Measurements from ENCODE around the gene LIAS.
"Not testable (repeated sequence)": the region's sequence is repeated elsewhere in the genome, so short reads cannot be mapped to it uniquely, and the experiment has no call there.

The LIAS gene

GRCh38 chr4:39453738-39454137, 5.1 kb upstream of the LIAS start:
- DNase-seq = no peak

- no peak for DNase-seq
These were observed 3.4 kb upstream of the LIAS start for GRCh38 chr4:39455486-39455885.

- DNase-seq = no peak
These were observed 1.7 kb upstream of the LIAS start for GRCh38 chr4:39456946-39457763.

DNA sequence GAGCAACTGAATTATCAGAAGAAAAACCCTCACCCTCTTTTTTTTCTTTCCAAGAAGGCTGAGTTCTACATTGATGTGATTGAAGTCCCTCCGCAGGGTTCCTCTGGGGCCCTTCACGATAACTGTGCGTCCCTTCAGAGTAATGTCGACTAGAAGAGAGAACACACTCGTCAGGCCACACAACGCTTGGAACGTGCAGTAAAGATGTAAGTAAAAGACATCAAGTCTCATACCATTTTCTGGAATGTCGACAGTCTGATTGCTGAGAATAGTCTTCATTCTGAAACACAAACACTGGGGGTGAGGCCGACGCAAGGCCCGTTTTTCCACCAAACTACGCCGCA, 723 bp upstream of the LIAS start:
- DNase-seq = not testable (repeated sequence)

DNA sequence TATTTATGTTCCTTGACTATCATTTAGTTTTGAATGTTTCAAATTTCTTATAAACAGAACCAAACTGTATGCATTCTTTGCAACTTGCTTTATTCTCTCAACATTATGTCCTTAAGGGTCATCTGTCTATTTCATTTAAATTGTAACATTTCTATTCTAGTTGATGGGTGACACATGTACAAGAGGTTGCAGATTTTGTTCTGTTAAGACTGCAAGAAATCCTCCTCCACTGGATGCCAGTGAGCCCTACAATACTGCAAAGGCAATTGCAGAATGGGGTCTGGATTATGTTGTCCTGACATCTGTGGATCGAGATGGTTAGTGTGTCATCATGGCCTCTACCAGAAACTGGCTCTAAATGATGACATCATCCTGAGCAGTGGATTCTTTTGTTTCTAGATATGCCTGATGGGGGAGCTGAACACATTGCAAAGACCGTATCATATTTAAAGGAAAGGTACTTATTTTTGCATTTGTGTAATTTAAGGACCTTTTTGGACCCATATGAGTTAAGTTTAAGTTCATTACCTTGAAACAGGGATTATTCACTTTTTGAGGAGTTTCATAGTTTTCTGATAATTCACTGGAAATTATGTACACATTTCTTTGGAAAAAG, 6.1 kb downstream of the LIAS start:
- peak; percentile 59 for DNase-seq

GRCh38 chr4:39466747-39467146, 7.9 kb downstream of the LIAS start:
- no peak for DNase-seq

- DNase-seq = no peak
These were observed 8.6 kb downstream of the LIAS start for GRCh38 chr4:39467464-39467863.

- peak; percentile 52 for DNase-seq
These were observed 10.7 kb downstream of the LIAS start for GRCh38 chr4:39469429-39470077.

DNA sequence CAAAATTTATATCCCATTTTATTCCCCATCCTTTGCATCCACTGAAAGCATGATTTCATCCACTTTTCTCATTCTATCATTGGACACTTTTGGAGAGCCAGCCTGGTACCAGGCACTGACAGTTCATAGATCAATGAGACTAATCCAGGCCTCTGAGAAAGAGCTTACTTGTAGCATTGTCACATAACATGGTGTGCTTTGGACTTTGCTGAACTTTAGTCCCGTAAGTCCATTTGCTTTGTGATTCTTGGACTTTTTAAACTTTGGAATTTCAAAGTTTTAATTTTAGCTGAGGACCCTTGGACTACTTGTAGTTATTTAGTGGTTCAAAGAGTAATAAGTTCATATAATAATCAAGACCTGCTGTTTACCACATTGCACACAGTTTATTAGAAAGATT, 11.5 kb downstream of the LIAS start:
- no peak for DNase-seq

DNA sequence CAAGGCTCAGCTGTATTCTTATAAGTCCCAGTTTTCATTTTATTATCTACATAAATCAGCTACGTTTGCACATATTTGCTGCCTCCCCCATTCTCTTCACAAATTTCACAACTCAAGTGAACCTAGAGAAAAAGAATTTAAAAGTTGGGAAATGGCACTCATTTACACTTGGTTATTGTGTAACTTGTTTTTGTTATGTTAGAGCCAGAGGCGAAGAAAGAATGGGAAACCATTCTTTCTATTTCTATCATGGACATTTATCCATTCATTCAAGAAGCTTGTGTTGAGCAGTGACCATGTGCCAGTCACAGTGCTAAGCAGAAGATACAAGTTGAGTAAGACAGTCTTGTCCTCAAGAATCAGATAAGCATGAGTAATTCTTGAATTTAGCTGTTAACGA, 13.5 kb downstream of the LIAS start:
- no peak for DNase-seq

DNA sequence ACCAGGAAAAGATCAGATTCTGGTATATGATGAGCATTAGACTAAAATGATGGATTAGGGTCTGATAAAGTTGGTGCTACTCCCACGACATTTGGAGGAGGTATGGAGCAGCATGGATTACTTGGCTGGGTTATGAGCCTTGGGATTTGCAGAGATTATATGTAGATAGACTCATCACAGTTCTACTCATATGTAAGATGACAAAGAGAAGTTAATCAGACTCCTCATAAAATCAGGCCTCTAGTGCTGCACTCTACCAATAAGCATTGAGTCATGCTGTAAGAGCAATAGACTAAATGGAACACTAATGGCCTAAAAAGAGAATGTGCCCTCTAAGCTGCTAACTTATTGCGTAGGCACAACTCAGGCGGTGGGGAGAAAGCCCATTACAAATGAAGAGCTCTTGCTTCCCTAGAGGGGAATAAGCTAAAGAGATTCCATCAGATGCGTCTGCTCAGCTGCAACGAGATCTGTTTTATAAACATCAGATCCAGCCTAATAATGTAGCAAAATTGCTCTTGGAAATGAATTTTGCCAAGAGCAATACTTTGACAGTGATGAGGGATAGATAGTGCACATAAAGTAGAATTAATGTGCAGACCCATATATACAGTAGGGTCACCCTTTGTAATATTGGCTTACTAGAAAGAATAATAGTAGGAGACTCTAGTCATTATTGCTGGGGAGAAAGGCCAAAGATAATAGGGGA, 17.5 kb downstream of the LIAS start:
- no peak for DNase-seq

DNA sequence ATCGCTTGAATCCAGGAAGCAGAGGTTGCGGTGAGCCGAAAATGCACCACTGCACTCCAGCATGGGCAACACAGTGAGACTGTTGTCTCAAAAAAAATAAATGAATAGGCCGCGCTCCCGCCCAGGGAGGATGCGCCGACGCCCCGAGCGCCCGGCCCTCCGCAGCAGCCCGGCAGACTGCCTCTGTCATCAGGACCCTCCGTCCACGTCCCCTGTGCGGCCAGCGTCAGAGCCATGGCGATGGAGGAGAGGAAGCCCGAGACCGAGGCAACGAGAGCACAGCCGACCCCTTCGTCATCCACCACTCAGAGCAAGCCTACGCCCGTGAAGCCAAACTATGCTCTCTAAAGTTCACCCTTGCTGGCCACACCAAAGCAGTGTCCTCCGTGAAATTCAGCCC, 21.4 kb downstream of the LIAS start:
- no peak for DNase-seq

DNA sequence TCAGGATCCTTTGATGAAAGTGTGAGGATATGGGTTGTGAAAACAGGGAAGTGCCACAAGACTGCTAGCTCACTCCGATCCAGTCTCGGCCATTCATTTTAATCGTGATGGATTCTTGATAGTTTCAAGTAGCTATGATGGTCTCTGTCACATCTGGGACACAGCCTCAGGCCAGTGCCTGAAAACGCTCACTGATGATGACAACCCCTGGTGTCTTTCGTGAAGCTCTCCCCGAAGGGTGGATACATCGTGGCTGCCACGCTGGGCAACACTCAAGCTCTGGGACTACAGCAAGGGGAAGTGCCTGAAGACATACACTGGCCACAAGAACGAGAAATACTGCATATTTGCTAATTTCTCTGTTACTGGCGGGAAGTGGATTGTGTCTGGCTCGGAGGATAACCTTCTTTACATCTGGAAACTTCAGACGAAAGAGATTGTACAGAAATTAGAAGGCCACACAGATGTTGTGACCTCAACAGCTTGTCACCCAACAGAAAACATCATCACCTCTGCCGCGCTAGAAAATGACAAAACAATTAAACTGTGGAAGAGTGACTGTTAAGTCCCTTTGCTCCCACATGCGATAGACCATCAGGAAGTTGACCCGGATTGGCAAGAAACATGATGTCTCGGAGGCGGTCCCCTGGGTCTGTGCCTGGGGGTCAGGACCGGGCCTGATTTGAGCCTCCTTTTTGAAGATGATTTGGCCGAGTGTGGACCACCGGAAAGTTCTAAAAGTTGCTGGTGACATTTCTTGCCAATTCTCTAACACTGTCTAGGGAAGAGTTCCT, 22.2 kb downstream of the LIAS start:
- no peak for DNase-seq

- DNase-seq = no peak
These were observed 25.9 kb downstream of the LIAS start for GRCh38 chr4:39484582-39485272.

DNA sequence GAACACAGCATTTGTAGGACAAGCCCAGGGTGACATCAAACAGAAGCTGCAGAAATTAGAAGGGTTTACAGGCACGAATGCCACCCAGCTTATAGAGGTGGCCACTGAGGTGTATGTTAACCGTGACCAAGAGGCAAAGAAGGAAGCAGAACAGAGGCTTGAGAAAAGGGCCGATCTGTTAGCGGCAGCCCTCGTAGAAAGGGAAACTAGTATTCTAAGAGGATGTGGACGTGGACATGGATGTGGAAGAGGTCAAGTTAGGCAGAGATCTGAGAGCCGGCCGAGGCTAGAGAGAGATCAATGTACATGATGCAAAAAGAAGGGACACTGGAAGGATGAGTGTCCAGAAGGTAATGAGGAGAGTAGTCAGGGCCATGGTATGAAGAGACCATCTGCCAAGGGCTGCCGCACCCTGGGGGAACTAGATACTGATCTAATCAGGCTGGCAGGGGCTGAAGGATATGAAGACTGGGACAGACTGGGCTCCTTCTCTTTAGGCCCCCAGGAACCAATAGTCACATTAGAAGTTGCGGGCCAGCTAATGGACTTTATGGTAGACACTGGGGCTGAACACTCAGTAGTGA, 27.5 kb downstream of the LIAS start:
- DNase-seq = no peak

DNA sequence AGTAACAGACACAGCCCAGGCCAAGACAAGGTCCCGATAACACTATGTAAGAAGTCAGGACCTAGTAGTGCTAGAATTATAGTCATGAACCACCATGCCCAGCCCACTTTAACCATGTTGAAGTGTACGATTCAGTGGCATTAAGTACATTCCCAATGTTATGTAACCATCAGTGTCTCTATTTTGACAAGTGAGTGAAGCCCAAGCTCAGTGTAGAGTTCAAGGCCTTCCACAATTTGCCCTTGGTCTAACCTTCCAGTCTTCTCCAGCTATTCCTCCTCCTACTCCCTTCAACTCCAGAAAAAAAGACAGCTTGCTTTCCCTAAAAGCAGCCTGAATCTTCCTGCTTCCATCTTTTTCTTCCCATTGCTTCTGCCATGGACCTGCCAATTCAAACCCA, 31.5 kb downstream of the LIAS start:
- DNase-seq = no peak

GRCh38 chr4:39494354-39494753, 35.5 kb downstream of the LIAS start:
- no peak for DNase-seq

DNA sequence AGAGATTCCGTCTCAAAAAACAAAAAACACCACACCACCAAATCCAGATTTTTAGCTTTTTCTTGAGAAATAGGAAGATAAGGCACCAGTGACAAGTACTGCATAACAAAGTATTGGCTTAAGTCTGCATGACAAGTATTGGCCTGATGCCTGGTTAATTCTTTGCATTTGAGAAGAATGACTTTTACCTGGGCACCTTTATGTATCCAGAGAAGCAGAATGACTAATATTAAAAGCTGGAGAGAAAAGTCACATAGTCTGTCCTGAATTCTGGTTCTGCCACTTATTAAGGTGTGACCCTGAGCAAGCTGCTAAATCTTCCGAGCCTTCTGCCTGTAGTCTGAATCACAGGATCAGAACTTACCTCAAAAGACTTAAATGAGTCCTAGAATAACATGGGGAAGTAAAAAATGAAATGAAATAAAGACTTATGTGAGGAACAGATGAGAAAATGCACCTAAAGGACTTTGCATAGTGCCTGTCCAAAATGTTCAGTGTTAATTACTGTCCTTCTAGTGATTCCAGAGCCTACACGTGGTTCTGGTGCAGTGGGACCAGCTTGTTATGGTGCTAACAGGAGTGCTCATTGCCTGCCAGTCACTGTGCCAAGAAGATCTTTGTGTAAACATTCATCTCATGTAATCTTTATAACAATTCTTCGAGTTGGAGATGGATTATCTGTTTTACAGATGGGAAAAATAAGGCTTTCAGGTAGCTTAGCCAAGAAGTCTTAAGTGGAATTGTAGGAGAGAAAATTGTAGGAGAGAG, 36.8 kb downstream of the LIAS start:
- DNase-seq = no peak

GRCh38 chr4:39497909-39498726, 39.3 kb downstream of the LIAS start:
- DNase-seq = no peak

GRCh38 chr4:39498727-39499020, 39.8 kb downstream of the LIAS start:
- DNase-seq = no peak
